ENCODE measurements around the gene RETSAT.
"Not testable (repeated sequence)": the region's sequence is repeated elsewhere in the genome, so short reads cannot be mapped to it uniquely, and the experiment has no call there.

The RETSAT gene

GRCh38 chr2:85319796-85320195 is 34.5 kb downstream of the RETSAT start:
- no peak overlapping the region for H3K4me3 ChIP-seq (replicated peaks; ENCODE audit: insufficient read depth, low read length)
- TF ChIP-seq POLR2AphosphoS5 (IDR thresholded peaks at IDR 0.05; ENCODE audit: low read depth) (no peak), REST (IDR thresholded peaks at IDR 0.05; ENCODE audit: insufficient replicate concordance, low read depth) (no peak), GABPA (IDR thresholded peaks at IDR 0.05; ENCODE audit: low read depth) (no peak), SPI1 (IDR thresholded peaks at IDR 0.05; ENCODE audit: borderline replicate concordance, low read depth) (no peak)
- peak overlapping the region; percentile 59 for H3K27ac ChIP-seq (replicated peaks)
- no peaks in the 10 kb centered on the region for H3K27me3 ChIP-seq (ENCODE audit: insufficient read depth, poor library complexity, severe bottlenecking)
- peak in 1 of 2 experiments; percentile 66 for DNase-seq (ENCODE audit: low read depth in 1 of 2, low spot score in 1 of 2)

GRCh38 chr2:85318222-85319074 is 35.9 kb downstream of the RETSAT start:
- H3K27ac ChIP-seq (replicated peaks) = peak overlapping the region; percentile 59
- peak in 1 of 2 experiments; percentile 84 for DNase-seq (ENCODE audit: low read depth in 1 of 2, low spot score in 1 of 2)
- no peaks in the 10 kb centered on the region for H3K27me3 ChIP-seq (ENCODE audit: insufficient read depth, poor library complexity, severe bottlenecking)
- no peak overlapping the region for H3K4me3 ChIP-seq (replicated peaks; ENCODE audit: insufficient read depth, low read length)
- TF ChIP-seq GABPA (IDR thresholded peaks at IDR 0.05; ENCODE audit: low read depth) = no peak
- peak; percentile 25; the same call in 1 of the 2 replicates for TF ChIP-seq POLR2AphosphoS5 (IDR thresholded peaks at IDR 0.05; ENCODE audit: low read depth)

- H3K27me3 ChIP-seq (ENCODE audit: insufficient read depth, poor library complexity, severe bottlenecking); H3K4me3 ChIP-seq (replicated peaks; ENCODE audit: insufficient read depth, low read length); H3K27ac ChIP-seq (replicated peaks); DNase-seq (ENCODE audit: low read depth in 1 of 2, low spot score in 1 of 2): not testable (repeated sequence)
These were observed 38.4 kb downstream of the RETSAT start for GRCh38 chr2:85315921-85316320.

GRCh38 chr2:85314884-85315242 is 39.5 kb downstream of the RETSAT start:
- DNase-seq (ENCODE audit: low read depth in 1 of 2, low spot score in 1 of 2) = no peak
- no peak overlapping the region for H3K4me3 ChIP-seq (replicated peaks; ENCODE audit: insufficient read depth, low read length)
- no peaks in the 10 kb centered on the region for H3K27me3 ChIP-seq (ENCODE audit: insufficient read depth, poor library complexity, severe bottlenecking)
- no peak for TF ChIP-seq SPI1 (IDR thresholded peaks at IDR 0.05; ENCODE audit: borderline replicate concordance, low read depth)
- TF ChIP-seq REST (IDR thresholded peaks at IDR 0.05; ENCODE audit: insufficient replicate concordance, low read depth) = no peak
- TF ChIP-seq CTCF (IDR thresholded peaks at IDR 0.05; ENCODE audit: insufficient read depth, low read length) = no peak
- no peak for TF ChIP-seq GABPA (IDR thresholded peaks at IDR 0.05; ENCODE audit: low read depth)
- TF ChIP-seq POLR2AphosphoS5 (IDR thresholded peaks at IDR 0.05; ENCODE audit: low read depth) = no peak
- no peak overlapping the region for H3K27ac ChIP-seq (replicated peaks)

GRCh38 chr2:85312404-85312803 is 41.9 kb downstream of the RETSAT start:
- Histone ChIP-seq H3K27me3 (ENCODE audit: insufficient read depth, poor library complexity, severe bottlenecking) (no peaks in the 10 kb centered on the region), H3K4me3 (replicated peaks; ENCODE audit: insufficient read depth, low read length) (no peak overlapping the region), H3K27ac (replicated peaks) (no peak overlapping the region)
- no peak for DNase-seq (ENCODE audit: low read depth in 1 of 2, low spot score in 1 of 2)
- TF ChIP-seq CTCF (IDR thresholded peaks at IDR 0.05; ENCODE audit: insufficient read depth, low read length) (no peak), POLR2AphosphoS5 (IDR thresholded peaks at IDR 0.05; ENCODE audit: low read depth) (0 out of 2 replicates have a peak, but pooled peaks have one; percentile 7)

All from HL-60 (cell line).